ENCODE measurements around the gene PACRG. TPM values are rescaled to one million over a fixed set of nuclear protein-coding genes. Genes with fewer than 3 reads are reported as not detected.
A peak's percentile ranks its signal among the peaks of the same experiment; 100 is the strongest.

PACRG gene
- total and polyA plus RNA-seq, 2 of the 13 experiments (the other 11 are each of a cell fraction or from before 2014, with no cell fraction given): 0.13 TPM; not detected in 1

DNA sequence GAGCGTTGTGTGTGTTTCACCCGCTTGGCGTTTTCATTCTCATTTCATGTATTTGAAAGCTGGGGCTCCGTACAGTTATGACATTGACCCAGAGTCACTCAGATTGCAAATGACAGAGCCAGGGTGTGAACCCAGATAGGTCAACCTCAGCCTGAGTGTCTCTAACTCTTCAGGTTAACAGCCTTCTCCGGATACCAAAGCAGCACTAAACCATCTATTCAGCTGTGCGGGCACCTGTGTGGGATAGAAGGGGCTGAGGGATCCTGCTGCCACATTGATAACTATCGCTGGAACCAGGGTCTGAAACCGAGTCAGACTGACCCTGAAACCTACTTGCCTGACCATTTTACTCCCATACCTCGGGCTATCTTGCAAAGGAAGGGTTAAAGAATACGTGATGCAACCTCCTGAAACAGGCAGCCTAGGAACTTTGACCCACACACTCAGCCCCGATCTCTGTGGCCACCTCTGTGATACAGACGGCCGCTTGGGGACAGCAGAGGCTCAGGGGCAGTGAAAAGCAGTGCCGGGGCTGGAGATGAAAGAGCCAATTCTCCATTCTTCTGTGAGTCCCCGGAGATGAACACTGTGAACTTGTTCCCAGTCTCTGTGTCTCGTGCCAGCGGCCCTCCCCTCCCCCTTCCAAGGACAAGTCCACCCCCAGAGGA, 453.2 kb downstream of the PACRG start (continued):
- TF ChIP-seq HNRNPUL1 (IDR thresholded peaks at IDR 0.05; ENCODE audit: low read depth, low read length): no peak
- TF ChIP-seq, protein P1, sequence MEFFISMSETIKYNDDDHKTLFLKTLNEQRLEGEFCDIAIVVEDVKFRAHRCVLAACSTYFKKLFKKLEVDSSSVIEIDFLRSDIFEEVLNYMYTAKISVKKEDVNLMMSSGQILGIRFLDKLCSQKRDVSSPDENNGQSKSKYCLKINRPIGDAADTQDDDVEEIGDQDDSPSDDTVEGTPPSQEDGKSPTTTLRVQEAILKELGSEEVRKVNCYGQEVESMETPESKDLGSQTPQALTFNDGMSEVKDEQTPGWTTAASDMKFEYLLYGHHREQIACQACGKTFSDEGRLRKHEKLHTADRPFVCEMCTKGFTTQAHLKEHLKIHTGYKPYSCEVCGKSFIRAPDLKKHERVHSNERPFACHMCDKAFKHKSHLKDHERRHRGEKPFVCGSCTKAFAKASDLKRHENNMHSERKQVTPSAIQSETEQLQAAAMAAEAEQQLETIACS (CRISPR knock-in tag; IDR thresholded peaks at IDR 0.05): 0 out of 2 replicates have a peak, but pooled peaks have one; percentile 38
- peak; percentile 96 for TF ChIP-seq SMAD3 (CRISPR knock-in tag; IDR thresholded peaks at IDR 0.05)
- no peak for TF ChIP-seq ZNF235 (CRISPR knock-in tag; IDR thresholded peaks at IDR 0.05; ENCODE audit: borderline replicate concordance)
- no peak for TF ChIP-seq ZZZ3 (CRISPR knock-in tag; IDR thresholded peaks at IDR 0.05; ENCODE audit: borderline replicate concordance)
- no peak for TF ChIP-seq THYN1 (CRISPR knock-in tag; IDR thresholded peaks at IDR 0.05; ENCODE audit: borderline replicate concordance, low read depth)
- TF ChIP-seq, protein P2, sequence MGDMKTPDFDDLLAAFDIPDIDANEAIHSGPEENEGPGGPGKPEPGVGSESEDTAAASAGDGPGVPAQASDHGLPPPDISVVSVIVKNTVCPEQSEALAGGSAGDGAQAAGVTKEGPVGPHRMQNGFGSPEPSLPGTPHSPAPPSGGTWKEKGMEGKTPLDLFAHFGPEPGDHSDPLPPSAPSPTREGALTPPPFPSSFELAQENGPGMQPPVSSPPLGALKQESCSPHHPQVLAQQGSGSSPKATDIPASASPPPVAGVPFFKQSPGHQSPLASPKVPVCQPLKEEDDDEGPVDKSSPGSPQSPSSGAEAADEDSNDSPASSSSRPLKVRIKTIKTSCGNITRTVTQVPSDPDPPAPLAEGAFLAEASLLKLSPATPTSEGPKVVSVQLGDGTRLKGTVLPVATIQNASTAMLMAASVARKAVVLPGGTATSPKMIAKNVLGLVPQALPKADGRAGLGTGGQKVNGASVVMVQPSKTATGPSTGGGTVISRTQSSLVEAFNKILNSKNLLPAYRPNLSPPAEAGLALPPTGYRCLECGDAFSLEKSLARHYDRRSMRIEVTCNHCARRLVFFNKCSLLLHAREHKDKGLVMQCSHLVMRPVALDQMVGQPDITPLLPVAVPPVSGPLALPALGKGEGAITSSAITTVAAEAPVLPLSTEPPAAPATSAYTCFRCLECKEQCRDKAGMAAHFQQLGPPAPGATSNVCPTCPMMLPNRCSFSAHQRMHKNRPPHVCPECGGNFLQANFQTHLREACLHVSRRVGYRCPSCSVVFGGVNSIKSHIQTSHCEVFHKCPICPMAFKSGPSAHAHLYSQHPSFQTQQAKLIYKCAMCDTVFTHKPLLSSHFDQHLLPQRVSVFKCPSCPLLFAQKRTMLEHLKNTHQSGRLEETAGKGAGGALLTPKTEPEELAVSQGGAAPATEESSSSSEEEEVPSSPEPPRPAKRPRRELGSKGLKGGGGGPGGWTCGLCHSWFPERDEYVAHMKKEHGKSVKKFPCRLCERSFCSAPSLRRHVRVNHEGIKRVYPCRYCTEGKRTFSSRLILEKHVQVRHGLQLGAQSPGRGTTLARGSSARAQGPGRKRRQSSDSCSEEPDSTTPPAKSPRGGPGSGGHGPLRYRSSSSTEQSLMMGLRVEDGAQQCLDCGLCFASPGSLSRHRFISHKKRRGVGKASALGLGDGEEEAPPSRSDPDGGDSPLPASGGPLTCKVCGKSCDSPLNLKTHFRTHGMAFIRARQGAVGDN (CRISPR knock-in tag; IDR thresholded peaks at IDR 0.05): peak; percentile 43; the same call in 1 of the 2 replicates
- TF ChIP-seq ZBTB3 (CRISPR knock-in tag; IDR thresholded peaks at IDR 0.05; ENCODE audit: borderline replicate concordance, low read depth): no peak
- no peak for TF ChIP-seq ZNF75D (CRISPR knock-in tag; IDR thresholded peaks at IDR 0.05; ENCODE audit: borderline replicate concordance)
- no peak for TF ChIP-seq ZNF841 (CRISPR knock-in tag; IDR thresholded peaks at IDR 0.05; ENCODE audit: borderline replicate concordance)
- TF ChIP-seq GATA4 (IDR thresholded peaks at IDR 0.05; ENCODE audit: borderline replicate concordance, low read depth): no peak
- TF ChIP-seq, protein P3, sequence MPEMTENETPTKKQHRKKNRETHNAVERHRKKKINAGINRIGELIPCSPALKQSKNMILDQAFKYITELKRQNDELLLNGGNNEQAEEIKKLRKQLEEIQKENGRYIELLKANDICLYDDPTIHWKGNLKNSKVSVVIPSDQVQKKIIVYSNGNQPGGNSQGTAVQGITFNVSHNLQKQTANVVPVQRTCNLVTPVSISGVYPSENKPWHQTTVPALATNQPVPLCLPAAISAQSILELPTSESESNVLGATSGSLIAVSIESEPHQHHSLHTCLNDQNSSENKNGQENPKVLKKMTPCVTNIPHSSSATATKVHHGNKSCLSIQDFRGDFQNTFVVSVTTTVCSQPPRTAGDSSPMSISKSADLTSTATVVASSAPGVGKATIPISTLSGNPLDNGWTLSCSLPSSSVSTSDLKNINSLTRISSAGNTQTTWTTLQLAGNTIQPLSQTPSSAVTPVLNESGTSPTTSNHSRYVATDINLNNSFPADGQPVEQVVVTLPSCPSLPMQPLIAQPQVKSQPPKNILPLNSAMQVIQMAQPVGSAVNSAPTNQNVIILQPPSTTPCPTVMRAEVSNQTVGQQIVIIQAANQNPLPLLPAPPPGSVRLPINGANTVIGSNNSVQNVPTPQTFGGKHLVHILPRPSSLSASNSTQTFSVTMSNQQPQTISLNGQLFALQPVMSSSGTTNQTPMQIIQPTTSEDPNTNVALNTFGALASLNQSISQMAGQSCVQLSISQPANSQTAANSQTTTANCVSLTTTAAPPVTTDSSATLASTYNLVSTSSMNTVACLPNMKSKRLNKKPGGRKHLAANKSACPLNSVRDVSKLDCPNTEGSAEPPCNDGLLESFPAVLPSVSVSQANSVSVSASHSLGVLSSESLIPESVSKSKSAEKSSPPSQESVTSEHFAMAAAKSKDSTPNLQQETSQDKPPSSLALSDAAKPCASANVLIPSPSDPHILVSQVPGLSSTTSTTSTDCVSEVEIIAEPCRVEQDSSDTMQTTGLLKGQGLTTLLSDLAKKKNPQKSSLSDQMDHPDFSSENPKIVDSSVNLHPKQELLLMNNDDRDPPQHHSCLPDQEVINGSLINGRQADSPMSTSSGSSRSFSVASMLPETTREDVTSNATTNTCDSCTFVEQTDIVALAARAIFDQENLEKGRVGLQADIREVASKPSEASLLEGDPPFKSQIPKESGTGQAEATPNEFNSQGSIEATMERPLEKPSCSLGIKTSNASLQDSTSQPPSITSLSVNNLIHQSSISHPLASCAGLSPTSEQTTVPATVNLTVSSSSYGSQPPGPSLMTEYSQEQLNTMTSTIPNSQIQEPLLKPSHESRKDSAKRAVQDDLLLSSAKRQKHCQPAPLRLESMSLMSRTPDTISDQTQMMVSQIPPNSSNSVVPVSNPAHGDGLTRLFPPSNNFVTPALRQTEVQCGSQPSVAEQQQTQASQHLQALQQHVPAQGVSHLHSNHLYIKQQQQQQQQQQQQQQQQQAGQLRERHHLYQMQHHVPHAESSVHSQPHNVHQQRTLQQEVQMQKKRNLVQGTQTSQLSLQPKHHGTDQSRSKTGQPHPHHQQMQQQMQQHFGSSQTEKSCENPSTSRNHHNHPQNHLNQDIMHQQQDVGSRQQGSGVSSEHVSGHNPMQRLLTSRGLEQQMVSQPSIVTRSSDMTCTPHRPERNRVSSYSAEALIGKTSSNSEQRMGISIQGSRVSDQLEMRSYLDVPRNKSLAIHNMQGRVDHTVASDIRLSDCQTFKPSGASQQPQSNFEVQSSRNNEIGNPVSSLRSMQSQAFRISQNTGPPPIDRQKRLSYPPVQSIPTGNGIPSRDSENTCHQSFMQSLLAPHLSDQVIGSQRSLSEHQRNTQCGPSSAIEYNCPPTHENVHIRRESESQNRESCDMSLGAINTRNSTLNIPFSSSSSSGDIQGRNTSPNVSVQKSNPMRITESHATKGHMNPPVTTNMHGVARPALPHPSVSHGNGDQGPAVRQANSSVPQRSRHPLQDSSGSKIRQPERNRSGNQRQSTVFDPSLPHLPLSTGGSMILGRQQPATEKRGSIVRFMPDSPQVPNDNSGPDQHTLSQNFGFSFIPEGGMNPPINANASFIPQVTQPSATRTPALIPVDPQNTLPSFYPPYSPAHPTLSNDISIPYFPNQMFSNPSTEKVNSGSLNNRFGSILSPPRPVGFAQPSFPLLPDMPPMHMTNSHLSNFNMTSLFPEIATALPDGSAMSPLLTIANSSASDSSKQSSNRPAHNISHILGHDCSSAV (CRISPR knock-in tag; IDR thresholded peaks at IDR 0.05; ENCODE audit: borderline replicate concordance): no peak
- TF ChIP-seq ZNF790 (CRISPR knock-in tag; IDR thresholded peaks at IDR 0.05; ENCODE audit: borderline replicate concordance): no peak
- peak; percentile 61; the same call in 1 of the 2 replicates for TF ChIP-seq ZSCAN25 (CRISPR knock-in tag; IDR thresholded peaks at IDR 0.05)
- TF ChIP-seq NFYC (CRISPR knock-in tag; IDR thresholded peaks at IDR 0.05): peak; percentile 35; the same call in 1 of the 2 replicates
